Measurements from ENCODE around the gene PRDX3.

DNA sequence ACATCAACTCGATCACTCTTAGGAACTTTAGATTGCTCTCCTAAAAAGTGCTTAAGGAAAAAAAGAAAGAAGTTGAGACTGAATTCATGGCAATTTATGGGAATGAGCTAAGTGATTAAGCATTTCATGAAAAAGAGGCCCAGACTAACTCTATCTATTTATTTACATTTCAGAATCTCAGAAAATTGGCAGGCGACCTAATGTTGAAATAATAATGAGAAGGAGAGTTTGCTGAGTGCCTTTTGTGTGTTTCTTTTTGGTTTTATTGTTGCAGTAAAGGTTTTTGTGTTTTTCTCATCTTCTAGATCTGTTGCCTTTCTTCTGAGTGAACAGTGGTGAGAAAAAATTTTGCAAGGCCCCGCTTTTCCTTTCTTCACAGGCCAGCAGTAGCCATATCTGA lies 32.6 kb upstream of the PRDX3 start:
- TF ChIP-seq POLR2AphosphoS5 (IDR thresholded peaks at IDR 0.05; ENCODE audit: borderline replicate concordance, low read depth, low read length) = no peak
- no peak for TF ChIP-seq FOXP2 (optimal IDR thresholded peaks at IDR 0.05; ENCODE audit: control extremely low read depth, extremely low read length, insufficient read depth)

Measured in SK-N-MC (cell line).